HL-60 (cell line): Measurements from ENCODE around the gene EPHX1.

Source experiments
- DNase-seq, 2 experiments: peaks; one replicate each; pipeline ENCODE4 v3.0.0-alpha.2; 2010 to 2020; ENCODE audit warnings: low read depth in 1 of 2, low spot score in 1 of 2
- H3K27ac ChIP-seq: fragments of 250-450 bp; sonication (Bioruptor Pico); replicated peaks from 2 replicates; pipeline ENCODE4 v1.5.1; 2020; ENCODE audit warnings: mild to moderate bottlenecking, moderate library complexity
- H3K27me3 ChIP-seq: fragments of 250-450 bp; sonication (Bioruptor Pico); 2 replicates; pipeline ENCODE4 v1.5.1; 2021; ENCODE audit warnings: mild to moderate bottlenecking, moderate library complexity; ENCODE audit not compliant: insufficient read depth, poor library complexity, severe bottlenecking
- H3K4me3 ChIP-seq: replicated peaks from 2 replicates; pipeline ENCODE4 v1.5.1; 2011; ENCODE audit warnings: mild to moderate bottlenecking, control low read depth, low read length; ENCODE audit not compliant: insufficient read depth
- GABPA ChIP-seq: IDR thresholded peaks from 2 replicates; pipeline ENCODE4 v1.6.1; 2012; ENCODE audit warnings: low read depth
- POLR2AphosphoS5 ChIP-seq: IDR thresholded peaks from 2 replicates; pipeline ENCODE4 v1.6.1; 2012; ENCODE audit warnings: low read depth
- SPI1 ChIP-seq: IDR thresholded peaks from 2 replicates; pipeline ENCODE4 v1.6.1; 2012; ENCODE audit warnings: low read depth, mild to moderate bottlenecking, borderline replicate concordance
- TF ChIP-seq, protein P1 (sequence below): IDR thresholded peaks from 2 replicates; pipeline ENCODE4 v1.6.1; 2012; ENCODE audit warnings: low read depth; ENCODE audit not compliant: insufficient replicate concordance
- TF ChIP-seq, protein P2 (sequence below): IDR thresholded peaks from one replicate; pipeline ENCODE4 v1.5.1; 2011; ENCODE audit warnings: low read length, control low read depth, inconsistent platforms; ENCODE audit not compliant: insufficient read depth

The EPHX1 gene

DNA sequence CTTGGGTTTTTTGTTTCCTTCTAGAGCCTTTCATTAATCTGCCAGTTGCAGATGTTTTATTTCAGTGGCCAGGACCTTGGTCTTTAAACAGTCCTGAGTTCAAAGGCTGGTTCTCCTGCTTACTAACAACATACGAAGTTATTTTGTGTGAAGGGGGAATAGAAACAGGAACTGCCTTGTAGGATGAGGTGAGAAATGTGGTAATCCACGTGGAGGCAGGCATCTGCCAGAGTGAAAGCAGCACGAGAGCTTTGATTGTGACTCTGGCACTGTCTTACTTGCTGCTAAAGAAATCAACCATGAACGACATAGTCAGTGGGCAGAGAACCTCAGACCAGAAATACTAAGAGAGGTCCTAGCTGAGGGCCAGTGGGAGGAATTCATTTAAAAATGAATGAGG, 41.9 kb downstream of the EPHX1 start:
- Histone ChIP-seq H3K27ac (no peak overlapping the region), H3K27me3 (no peaks in the 10 kb centered on the region), H3K4me3 (no peak overlapping the region)
- DNase-seq: peak; percentile 63 to 70
- no peak for TF ChIP-seq GABPA
- TF ChIP-seq, protein P1, sequence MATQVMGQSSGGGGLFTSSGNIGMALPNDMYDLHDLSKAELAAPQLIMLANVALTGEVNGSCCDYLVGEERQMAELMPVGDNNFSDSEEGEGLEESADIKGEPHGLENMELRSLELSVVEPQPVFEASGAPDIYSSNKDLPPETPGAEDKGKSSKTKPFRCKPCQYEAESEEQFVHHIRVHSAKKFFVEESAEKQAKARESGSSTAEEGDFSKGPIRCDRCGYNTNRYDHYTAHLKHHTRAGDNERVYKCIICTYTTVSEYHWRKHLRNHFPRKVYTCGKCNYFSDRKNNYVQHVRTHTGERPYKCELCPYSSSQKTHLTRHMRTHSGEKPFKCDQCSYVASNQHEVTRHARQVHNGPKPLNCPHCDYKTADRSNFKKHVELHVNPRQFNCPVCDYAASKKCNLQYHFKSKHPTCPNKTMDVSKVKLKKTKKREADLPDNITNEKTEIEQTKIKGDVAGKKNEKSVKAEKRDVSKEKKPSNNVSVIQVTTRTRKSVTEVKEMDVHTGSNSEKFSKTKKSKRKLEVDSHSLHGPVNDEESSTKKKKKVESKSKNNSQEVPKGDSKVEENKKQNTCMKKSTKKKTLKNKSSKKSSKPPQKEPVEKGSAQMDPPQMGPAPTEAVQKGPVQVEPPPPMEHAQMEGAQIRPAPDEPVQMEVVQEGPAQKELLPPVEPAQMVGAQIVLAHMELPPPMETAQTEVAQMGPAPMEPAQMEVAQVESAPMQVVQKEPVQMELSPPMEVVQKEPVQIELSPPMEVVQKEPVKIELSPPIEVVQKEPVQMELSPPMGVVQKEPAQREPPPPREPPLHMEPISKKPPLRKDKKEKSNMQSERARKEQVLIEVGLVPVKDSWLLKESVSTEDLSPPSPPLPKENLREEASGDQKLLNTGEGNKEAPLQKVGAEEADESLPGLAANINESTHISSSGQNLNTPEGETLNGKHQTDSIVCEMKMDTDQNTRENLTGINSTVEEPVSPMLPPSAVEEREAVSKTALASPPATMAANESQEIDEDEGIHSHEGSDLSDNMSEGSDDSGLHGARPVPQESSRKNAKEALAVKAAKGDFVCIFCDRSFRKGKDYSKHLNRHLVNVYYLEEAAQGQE: no peak
- peak; percentile 94 for TF ChIP-seq SPI1
- no peak for TF ChIP-seq POLR2AphosphoS5
- TF ChIP-seq, protein P2, sequence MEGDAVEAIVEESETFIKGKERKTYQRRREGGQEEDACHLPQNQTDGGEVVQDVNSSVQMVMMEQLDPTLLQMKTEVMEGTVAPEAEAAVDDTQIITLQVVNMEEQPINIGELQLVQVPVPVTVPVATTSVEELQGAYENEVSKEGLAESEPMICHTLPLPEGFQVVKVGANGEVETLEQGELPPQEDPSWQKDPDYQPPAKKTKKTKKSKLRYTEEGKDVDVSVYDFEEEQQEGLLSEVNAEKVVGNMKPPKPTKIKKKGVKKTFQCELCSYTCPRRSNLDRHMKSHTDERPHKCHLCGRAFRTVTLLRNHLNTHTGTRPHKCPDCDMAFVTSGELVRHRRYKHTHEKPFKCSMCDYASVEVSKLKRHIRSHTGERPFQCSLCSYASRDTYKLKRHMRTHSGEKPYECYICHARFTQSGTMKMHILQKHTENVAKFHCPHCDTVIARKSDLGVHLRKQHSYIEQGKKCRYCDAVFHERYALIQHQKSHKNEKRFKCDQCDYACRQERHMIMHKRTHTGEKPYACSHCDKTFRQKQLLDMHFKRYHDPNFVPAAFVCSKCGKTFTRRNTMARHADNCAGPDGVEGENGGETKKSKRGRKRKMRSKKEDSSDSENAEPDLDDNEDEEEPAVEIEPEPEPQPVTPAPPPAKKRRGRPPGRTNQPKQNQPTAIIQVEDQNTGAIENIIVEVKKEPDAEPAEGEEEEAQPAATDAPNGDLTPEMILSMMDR: no peak

DNA sequence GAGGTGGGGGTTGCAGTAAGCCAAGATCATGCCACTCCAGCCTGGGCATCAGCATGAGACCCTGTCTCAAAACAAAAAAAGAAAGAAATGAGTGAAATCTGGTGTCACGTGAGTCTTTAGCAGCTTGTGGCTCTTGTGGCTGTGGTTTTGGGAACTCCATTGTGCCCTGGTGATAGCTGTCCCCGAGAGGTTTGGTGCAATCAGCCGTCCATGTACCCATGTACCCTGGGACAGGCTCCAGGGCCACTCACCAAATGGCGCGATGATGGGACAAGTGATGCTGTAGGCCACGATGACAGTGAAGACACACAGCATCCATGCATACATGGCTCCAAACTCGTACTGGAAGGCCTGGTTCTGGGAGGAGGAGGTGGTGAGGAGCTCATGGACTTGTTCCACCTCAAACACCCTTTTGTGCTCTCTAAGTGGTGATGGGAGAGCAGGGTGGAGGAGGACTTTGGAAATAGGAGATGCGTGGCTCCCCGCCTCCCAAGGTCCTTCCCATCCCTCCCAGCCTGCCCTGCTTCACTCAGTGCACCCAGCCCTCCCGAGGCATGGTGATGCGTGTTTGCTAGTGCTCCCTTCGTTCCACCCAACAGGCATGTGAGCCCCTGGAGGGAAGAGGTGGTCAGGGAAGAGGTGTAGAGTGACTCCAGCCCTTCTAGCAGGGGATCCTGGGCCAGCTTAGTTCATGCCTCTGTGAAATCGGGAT, 42.6 kb downstream of the EPHX1 start:
- DNase-seq: peak in 1 of 2 experiments; percentile 25
- TF ChIP-seq GABPA: no peak
- TF ChIP-seq, protein P2: no peak
- no peak overlapping the region for H3K27ac ChIP-seq
- H3K4me3 ChIP-seq: no peak overlapping the region
- H3K27me3 ChIP-seq: no peaks in the 10 kb centered on the region

DNA sequence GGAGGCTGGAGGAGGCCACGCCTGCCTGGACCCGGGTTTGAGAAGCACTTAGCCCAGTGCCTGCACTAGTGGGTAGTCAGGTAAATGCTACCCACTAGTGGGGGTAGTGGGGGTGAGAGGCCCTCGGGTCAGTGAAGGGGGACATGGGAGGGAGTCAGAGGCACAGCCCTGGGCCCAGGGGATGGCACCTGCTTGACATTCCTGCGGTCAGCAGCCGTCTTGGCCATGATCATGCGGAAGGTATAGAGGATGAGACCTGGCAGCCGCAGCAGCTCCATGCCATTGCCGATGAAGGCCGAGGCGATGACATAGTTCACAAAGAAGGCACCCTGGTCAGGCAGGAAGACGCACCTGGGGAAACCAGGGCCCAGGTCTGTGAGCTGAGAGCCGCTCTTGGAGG, 43.5 kb downstream of the EPHX1 start:
- no peak overlapping the region for H3K4me3 ChIP-seq
- TF ChIP-seq POLR2AphosphoS5 (no peak), GABPA (no peak), SPI1 (no peak)
- TF ChIP-seq, protein P1: no peak
- TF ChIP-seq, protein P2: no peak
- H3K27me3 ChIP-seq: no peaks in the 10 kb centered on the region
- H3K27ac ChIP-seq: no peak overlapping the region
- DNase-seq: no peak
